Measurements from ENCODE around the gene LRCH4. TPM values are rescaled to one million over a fixed set of nuclear protein-coding genes. Genes with fewer than 3 reads are reported as not detected.
A peak's percentile ranks its signal among the peaks of the same experiment; 100 is the strongest.

LRCH4 gene
- total and polyA plus RNA-seq, 2 of the 13 experiments (the other 11 are each of a cell fraction or from before 2014, with no cell fraction given): 7.0 to 9.3 TPM

DNA sequence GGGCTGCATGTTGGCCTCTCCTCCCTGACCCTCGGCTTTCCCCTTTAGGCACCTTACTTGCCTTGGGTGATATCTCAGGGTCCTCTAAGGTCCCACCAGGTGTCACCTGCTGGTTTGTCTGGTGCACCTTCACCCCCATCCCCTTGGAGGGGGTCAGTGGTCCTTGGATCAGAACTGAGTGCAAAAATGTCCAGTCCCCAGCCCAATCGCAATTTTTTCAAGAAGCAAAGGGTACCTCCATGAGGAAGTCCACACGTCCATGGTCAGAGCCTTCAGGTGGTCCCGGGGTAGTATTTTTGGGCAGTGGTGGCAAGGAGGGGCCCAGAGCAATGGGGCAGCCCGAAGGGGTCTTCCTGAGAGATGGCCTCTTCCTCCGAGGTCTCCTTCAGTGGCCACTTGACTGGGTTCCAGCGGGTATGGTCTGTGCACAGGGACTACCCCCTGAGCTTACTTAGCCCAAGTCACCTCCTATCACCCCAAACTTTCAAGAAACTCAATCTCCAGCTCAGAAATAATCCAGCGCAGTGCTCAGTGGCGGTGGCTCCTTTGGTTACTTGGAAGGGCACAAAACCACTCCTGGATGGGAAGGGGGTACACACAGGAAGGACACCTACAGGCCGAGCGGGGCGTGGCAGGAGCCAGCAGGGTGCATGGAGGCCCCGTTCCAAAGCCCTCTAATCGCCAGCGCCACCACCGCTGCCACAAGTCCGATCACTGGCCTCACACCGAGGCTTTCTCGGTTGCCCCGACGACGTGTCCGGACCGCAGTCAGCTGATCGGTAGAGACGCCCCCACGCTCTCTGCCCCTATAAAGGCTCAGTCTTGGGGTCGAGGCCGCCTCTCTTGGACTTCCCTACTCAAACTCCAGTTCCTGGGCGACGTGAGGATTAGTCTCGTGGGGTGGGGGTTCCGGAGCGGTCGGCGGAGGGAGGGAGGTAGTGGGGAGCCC is 16.8 kb downstream of the LRCH4 start (continued):
- TF ChIP-seq, protein P1, sequence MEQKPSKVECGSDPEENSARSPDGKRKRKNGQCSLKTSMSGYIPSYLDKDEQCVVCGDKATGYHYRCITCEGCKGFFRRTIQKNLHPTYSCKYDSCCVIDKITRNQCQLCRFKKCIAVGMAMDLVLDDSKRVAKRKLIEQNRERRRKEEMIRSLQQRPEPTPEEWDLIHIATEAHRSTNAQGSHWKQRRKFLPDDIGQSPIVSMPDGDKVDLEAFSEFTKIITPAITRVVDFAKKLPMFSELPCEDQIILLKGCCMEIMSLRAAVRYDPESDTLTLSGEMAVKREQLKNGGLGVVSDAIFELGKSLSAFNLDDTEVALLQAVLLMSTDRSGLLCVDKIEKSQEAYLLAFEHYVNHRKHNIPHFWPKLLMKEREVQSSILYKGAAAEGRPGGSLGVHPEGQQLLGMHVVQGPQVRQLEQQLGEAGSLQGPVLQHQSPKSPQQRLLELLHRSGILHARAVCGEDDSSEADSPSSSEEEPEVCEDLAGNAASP (CRISPR knock-in tag; IDR thresholded peaks at IDR 0.05; ENCODE audit: borderline replicate concordance): peak; percentile 31; the same call in 1 of the 2 replicates
- TF ChIP-seq RBM22 (optimal IDR thresholded peaks at IDR 0.05; ENCODE audit: low read length) (peak; percentile 99), RXRB (CRISPR knock-in tag; IDR thresholded peaks at IDR 0.05; ENCODE audit: borderline replicate concordance) (peak; percentile 57), SNAPC2 (CRISPR knock-in tag; IDR thresholded peaks at IDR 0.05) (peak; percentile 73), GTF3A (CRISPR knock-in tag; conservative IDR thresholded peaks at IDR 0.05) (no peak), ZKSCAN1 (IDR thresholded peaks at IDR 0.05; ENCODE audit: low read length) (no peak), ATM (IDR thresholded peaks at IDR 0.05; ENCODE audit: borderline replicate concordance) (no peak), ZMAT3 (CRISPR knock-in tag; conservative IDR thresholded peaks at IDR 0.05) (no peak; the same call in 1 of the 2 replicates), RFX3 (CRISPR knock-in tag; IDR thresholded peaks at IDR 0.05) (peak; percentile 83), ZFP90 (CRISPR knock-in tag; IDR thresholded peaks at IDR 0.05; ENCODE audit: borderline replicate concordance) (no peak; the same call in 1 of the 2 replicates), SUZ12 (IDR thresholded peaks at IDR 0.05; ENCODE audit: low read depth, low read length) (no peak), ZNF883 (CRISPR knock-in tag; IDR thresholded peaks at IDR 0.05; ENCODE audit: not compliant biosample characterization) (peak; percentile 27), ZNF678 (CRISPR knock-in tag; IDR thresholded peaks at IDR 0.05) (no peak)
- TF ChIP-seq, protein P2, sequence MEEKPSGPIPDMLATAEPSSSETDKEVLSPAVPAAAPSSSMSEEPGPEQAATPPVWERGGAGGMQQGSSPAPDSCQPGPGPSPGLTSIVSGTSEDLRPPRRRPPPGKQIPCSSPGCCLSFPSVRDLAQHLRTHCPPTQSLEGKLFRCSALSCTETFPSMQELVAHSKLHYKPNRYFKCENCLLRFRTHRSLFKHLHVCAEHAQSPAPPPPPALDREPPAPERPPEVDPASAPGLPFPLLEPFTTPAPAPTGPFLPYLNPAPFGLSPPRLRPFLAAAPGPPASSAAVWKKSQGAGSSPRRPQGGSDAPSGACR (CRISPR knock-in tag; IDR thresholded peaks at IDR 0.05): no peak
- TF ChIP-seq, protein P3, sequence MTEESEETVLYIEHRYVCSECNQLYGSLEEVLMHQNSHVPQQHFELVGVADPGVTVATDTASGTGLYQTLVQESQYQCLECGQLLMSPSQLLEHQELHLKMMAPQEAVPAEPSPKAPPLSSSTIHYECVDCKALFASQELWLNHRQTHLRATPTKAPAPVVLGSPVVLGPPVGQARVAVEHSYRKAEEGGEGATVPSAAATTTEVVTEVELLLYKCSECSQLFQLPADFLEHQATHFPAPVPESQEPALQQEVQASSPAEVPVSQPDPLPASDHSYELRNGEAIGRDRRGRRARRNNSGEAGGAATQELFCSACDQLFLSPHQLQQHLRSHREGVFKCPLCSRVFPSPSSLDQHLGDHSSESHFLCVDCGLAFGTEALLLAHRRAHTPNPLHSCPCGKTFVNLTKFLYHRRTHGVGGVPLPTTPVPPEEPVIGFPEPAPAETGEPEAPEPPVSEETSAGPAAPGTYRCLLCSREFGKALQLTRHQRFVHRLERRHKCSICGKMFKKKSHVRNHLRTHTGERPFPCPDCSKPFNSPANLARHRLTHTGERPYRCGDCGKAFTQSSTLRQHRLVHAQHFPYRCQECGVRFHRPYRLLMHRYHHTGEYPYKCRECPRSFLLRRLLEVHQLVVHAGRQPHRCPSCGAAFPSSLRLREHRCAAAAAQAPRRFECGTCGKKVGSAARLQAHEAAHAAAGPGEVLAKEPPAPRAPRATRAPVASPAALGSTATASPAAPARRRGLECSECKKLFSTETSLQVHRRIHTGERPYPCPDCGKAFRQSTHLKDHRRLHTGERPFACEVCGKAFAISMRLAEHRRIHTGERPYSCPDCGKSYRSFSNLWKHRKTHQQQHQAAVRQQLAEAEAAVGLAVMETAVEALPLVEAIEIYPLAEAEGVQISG (CRISPR knock-in tag; IDR thresholded peaks at IDR 0.05): peak; percentile 39
- TF ChIP-seq, protein P4, sequence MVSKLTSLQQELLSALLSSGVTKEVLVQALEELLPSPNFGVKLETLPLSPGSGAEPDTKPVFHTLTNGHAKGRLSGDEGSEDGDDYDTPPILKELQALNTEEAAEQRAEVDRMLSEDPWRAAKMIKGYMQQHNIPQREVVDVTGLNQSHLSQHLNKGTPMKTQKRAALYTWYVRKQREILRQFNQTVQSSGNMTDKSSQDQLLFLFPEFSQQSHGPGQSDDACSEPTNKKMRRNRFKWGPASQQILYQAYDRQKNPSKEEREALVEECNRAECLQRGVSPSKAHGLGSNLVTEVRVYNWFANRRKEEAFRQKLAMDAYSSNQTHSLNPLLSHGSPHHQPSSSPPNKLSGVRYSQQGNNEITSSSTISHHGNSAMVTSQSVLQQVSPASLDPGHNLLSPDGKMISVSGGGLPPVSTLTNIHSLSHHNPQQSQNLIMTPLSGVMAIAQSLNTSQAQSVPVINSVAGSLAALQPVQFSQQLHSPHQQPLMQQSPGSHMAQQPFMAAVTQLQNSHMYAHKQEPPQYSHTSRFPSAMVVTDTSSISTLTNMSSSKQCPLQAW (CRISPR knock-in tag; IDR thresholded peaks at IDR 0.05): peak; percentile 92
- TF ChIP-seq, protein P5, sequence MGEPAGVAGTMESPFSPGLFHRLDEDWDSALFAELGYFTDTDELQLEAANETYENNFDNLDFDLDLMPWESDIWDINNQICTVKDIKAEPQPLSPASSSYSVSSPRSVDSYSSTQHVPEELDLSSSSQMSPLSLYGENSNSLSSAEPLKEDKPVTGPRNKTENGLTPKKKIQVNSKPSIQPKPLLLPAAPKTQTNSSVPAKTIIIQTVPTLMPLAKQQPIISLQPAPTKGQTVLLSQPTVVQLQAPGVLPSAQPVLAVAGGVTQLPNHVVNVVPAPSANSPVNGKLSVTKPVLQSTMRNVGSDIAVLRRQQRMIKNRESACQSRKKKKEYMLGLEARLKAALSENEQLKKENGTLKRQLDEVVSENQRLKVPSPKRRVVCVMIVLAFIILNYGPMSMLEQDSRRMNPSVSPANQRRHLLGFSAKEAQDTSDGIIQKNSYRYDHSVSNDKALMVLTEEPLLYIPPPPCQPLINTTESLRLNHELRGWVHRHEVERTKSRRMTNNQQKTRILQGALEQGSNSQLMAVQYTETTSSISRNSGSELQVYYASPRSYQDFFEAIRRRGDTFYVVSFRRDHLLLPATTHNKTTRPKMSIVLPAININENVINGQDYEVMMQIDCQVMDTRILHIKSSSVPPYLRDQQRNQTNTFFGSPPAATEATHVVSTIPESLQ (CRISPR knock-in tag; conservative IDR thresholded peaks at IDR 0.05): no peak; the same call in 1 of the 2 replicates
- TF ChIP-seq, protein P6, sequence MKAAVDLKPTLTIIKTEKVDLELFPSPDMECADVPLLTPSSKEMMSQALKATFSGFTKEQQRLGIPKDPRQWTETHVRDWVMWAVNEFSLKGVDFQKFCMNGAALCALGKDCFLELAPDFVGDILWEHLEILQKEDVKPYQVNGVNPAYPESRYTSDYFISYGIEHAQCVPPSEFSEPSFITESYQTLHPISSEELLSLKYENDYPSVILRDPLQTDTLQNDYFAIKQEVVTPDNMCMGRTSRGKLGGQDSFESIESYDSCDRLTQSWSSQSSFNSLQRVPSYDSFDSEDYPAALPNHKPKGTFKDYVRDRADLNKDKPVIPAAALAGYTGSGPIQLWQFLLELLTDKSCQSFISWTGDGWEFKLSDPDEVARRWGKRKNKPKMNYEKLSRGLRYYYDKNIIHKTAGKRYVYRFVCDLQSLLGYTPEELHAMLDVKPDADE (CRISPR knock-in tag; IDR thresholded peaks at IDR 0.05): 0 out of 2 replicates have a peak, but pooled peaks have one; percentile 9

All from HepG2 (cell line).